ENCODE results near the gene ZCCHC12. TPM values are rescaled to one million over a fixed set of nuclear protein-coding genes. Genes with fewer than 3 reads are reported as not detected.

The ZCCHC12 gene
- total and polyA plus RNA-seq, 9 donors: 0.70 to 131 (median 5.5) TPM

DNA sequence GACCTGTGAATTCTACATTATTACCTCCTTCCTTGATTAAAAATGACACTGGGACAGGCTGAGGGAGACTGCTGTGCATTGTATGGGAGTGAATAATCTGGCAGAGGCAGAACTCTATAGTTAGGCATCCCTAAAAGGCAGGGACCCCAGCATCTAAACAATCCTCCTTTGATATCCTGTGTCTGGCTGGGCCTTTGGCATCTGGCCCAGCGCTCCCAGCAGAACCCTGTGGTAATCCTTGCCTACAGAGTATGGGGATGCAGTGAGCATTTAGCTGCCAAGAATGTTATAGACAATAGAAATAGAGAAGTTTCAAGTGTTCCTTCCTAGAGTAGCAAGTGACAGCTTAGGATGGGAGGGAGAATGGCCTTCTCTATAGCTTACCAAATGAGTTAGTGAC lies 38.5 kb downstream of the ZCCHC12 start:
- Histone ChIP-seq H3K9me3 (no peaks in the 10 kb centered on the region), H3K36me3 (no peaks in the 10 kb centered on the region), H3K4me3 (no peak overlapping the region), H3K4me1 (ENCODE audit: insufficient read depth) (no peaks in the 10 kb centered on the region), H3K27ac (no peak overlapping the region), H3K27me3 (no peaks in the 10 kb centered on the region)
- intact Hi-C loops (cut with DNase I): no loop called here
- WGBS, 3 donors: 43 to 51% (median 48%) methylated on average over 1 of the region's 1 CpG
- DNase-seq: no peak
- TF ChIP-seq, protein P1, sequence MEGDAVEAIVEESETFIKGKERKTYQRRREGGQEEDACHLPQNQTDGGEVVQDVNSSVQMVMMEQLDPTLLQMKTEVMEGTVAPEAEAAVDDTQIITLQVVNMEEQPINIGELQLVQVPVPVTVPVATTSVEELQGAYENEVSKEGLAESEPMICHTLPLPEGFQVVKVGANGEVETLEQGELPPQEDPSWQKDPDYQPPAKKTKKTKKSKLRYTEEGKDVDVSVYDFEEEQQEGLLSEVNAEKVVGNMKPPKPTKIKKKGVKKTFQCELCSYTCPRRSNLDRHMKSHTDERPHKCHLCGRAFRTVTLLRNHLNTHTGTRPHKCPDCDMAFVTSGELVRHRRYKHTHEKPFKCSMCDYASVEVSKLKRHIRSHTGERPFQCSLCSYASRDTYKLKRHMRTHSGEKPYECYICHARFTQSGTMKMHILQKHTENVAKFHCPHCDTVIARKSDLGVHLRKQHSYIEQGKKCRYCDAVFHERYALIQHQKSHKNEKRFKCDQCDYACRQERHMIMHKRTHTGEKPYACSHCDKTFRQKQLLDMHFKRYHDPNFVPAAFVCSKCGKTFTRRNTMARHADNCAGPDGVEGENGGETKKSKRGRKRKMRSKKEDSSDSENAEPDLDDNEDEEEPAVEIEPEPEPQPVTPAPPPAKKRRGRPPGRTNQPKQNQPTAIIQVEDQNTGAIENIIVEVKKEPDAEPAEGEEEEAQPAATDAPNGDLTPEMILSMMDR (IDR thresholded peaks at IDR 0.05): no peak
- TF ChIP-seq EP300 (IDR thresholded peaks at IDR 0.05): no peak
- no peak for TF ChIP-seq POLR2A (IDR thresholded peaks at IDR 0.05)

DNA sequence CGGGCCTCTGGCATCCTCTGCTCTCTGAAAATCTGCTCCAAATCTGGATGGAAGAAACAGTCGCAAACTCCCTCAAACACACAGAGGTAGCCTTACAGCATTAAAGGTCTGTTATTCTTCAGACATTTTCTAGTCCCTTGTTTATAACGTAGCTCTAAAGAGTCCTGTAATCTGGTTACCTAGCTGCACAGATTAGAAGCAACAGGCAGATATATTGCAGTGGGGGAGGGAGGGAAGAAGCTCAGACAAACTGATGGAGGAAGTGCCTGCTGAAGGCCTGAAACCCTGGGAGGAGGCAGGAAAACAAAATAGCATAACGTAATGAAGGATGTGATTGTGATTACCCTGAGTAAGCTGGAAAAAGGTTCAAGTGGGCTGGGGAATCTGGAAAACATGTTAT lies 39.4 kb downstream of the ZCCHC12 start:
- no peaks in the 10 kb centered on the region for H3K36me3 ChIP-seq
- intact Hi-C loops (cut with DNase I): no loop called here
- H3K27ac ChIP-seq: no peak overlapping the region
- WGBS, 3 donors: 28 to 42% (median 32%) methylated on average over 4 of the region's 4 CpGs
- TF ChIP-seq POLR2A (IDR thresholded peaks at IDR 0.05) (no peak), EP300 (IDR thresholded peaks at IDR 0.05) (no peak)
- TF ChIP-seq, protein P1 (IDR thresholded peaks at IDR 0.05): no peak
- H3K9me3 ChIP-seq: no peaks in the 10 kb centered on the region
- no peaks in the 10 kb centered on the region for H3K27me3 ChIP-seq
- H3K4me3 ChIP-seq: no peak overlapping the region
- no peaks in the 10 kb centered on the region for H3K4me1 ChIP-seq (ENCODE audit: insufficient read depth)
- no peak for DNase-seq

DNA sequence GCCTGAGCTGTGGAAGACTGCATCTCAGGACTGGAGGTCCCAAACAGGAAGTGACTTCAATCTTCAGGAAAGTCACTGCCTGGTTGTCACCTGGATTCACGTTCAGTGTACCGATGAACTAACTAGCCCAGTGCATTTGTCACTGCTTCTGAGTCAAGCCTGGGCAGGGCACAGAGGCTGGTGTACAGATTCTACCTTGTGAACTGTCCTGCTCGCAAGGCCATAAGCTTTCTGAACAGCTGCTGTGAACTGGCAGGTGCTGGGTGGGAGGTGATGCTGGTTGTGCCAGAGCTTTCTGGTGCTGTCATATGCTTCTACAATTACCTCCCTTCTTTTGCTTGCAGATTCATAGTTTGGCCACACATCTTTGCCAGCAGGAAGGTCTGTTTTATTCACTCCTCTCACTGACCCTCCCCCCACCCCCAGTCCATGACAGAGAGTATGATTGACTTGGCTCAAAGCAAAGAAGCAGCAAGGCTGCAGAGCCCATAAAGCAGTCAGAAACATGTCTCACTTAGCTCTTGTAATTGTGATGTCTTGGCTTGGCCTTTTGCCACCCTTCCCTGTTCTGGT lies 40.5 kb downstream of the ZCCHC12 start:
- Histone ChIP-seq H3K27me3 (no peaks in the 10 kb centered on the region), H3K9me3 (no peaks in the 10 kb centered on the region), H3K27ac (no peak overlapping the region), H3K4me3 (no peak overlapping the region), H3K4me1 (ENCODE audit: insufficient read depth) (no peaks in the 10 kb centered on the region), H3K36me3 (no peaks in the 10 kb centered on the region)
- TF ChIP-seq, protein P1 (IDR thresholded peaks at IDR 0.05): no peak
- TF ChIP-seq POLR2A (IDR thresholded peaks at IDR 0.05) (no peak), EP300 (IDR thresholded peaks at IDR 0.05) (no peak)
- DNase-seq: no peak
- intact Hi-C loops (cut with DNase I): no loop called here
- WGBS, 3 donors: 80 to 82% (median 81%) methylated on average over 3 of the region's 3 CpGs

DNA sequence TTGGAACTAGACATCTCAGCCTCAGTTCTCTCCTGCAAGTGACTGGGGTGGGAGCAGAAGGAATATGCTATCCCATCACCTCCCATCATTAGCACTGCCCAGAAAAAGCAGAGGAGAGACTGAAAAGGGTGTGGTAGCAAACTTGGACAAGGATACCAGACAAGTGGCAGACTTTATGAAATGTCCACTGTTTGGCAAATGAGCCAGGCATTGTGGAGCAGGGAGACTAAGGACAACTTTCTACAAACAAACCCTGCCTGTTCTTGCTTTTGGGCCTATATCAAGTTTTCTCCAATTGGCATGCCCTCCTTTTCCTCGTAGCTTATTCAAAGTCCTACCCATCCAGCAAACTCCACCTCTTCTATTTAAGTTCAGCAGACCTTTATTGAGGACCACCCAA lies 41.6 kb downstream of the ZCCHC12 start:
- no peaks in the 10 kb centered on the region for H3K36me3 ChIP-seq
- no peaks in the 10 kb centered on the region for H3K4me1 ChIP-seq (ENCODE audit: insufficient read depth)
- H3K9me3 ChIP-seq: no peaks in the 10 kb centered on the region
- 39 to 74% (median 66%) methylated on average over 1 of the region's 1 CpG for WGBS, 3 donors
- H3K27me3 ChIP-seq: no peaks in the 10 kb centered on the region
- no peak overlapping the region for H3K4me3 ChIP-seq
- DNase-seq: no peak
- H3K27ac ChIP-seq: no peak overlapping the region
- TF ChIP-seq POLR2A (IDR thresholded peaks at IDR 0.05) (no peak), EP300 (IDR thresholded peaks at IDR 0.05) (no peak)
- TF ChIP-seq, protein P1 (IDR thresholded peaks at IDR 0.05): no peak
- intact Hi-C loops (cut with DNase I): no loop called here
